Activated CD4-positive, alpha-beta T cell treated with anti-CD3 and anti-CD28 coated beads for 36 hours (primary cell): ENCODE data around the gene DUSP16. TPM values are rescaled to one million over a fixed set of nuclear protein-coding genes. Genes with fewer than 3 reads are reported as not detected.
A peak's percentile ranks its signal among the peaks of the same experiment; 100 is the strongest.
"Not testable (repeated sequence)": the region's sequence is repeated elsewhere in the genome, so short reads cannot be mapped to it uniquely, and the experiment has no call there.

Experiments
- ATAC-seq: fragments of 200-7000 bp; cut with Tn5 transposase; one replicate; pipeline ENCODE4 v1.10.0; 2021; ENCODE audit warnings: mild to moderate bottlenecking, moderate library complexity
- CTCF ChIA-PET: fragments of 350-600 bp; sonication (Branson Sonifier 250); formaldehyde crosslinking; loops from one replicate; lab custom pipeline; 2021; ENCODE audit warnings: antibody characterized with exemption; lab: Charles Lee
- POLR2A ChIA-PET: fragments of 350-600 bp; sonication (Branson Sonifier 250); formaldehyde crosslinking; loops from one replicate; lab custom pipeline; 2021; ENCODE audit warnings: antibody characterized with exemption, inconsistent platforms; lab: Charles Lee
- DNase-seq: peaks from one replicate; pipeline ENCODE4 v3.0.0-alpha.2; 2020
- H3K27ac Mint-ChIP-seq: one replicate; pipeline ENCODE4 v1.8.0; 2021; ENCODE audit warnings: mixed read lengths
- H3K27me3 Mint-ChIP-seq: one replicate; pipeline ENCODE4 v1.8.0; 2021; ENCODE audit warnings: mixed read lengths
- H3K36me3 Mint-ChIP-seq: one replicate; pipeline ENCODE4 v1.8.0; 2021; ENCODE audit warnings: low read depth, mixed read lengths
- H3K4me1 Mint-ChIP-seq: one replicate; pipeline ENCODE4 v1.8.0; 2021; ENCODE audit warnings: mixed read lengths
- H3K4me3 Mint-ChIP-seq: one replicate; pipeline ENCODE4 v1.8.0; 2021; ENCODE audit warnings: mild to moderate bottlenecking, moderate library complexity, mixed read lengths
- H3K9me3 Mint-ChIP-seq: one replicate; pipeline ENCODE4 v1.8.0; 2021; ENCODE audit warnings: low read depth, mixed read lengths
- intact Hi-C, 2 experiments: fragments of 100-400 bp; cut with DNase I in 1 of 2; cut with micrococcal nuclease in 1 of 2; formaldehyde crosslinking; loops; one replicate each; pipeline versions ENCODE4 v1.14.2 to v1.15.1; 2022 to 2024; cut with DNase I, micrococcal nuclease
- total RNA-seq, 2 experiments: library from RNA; stranded (reverse); gene quantifications; one replicate each; pipeline ENCODE4 v1.2.3, GENCODE V29; 2021

The DUSP16 gene
- total RNA-seq, 2 experiments from 2014 or later, result 39.3 to 40.4 TPM

DNA sequence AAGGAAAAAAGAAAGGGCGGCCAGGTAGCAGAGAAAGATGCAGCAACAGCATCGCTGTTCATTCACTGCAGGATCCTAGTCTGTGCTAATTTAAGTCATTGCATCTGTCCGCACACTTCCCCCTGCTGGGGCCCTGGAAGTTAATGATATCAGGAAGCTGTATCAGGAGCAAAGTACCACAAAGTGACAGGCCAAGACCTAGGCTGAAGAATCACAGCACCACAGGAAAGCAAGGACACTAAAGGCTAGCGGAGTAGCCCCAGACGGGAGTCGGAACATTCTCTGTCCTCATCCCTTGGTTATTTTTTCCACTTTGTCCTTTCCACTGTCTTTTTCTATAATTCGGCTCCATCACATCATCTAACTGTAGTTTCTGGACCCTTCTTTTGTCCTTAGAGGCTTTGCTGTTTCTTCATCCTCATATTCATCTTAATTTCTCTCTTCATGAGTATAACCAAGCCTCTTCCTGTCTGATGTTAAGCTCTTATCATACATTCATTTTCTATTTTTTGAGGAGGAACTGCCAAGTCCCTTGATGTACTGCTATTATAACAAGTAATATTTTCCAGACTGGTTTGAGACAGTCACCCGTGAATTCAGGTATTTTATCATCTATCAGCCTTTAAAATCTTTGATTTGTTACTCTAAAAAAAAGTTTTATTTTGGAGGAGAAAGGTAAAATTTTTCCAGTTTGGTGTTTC is 28.3 kb downstream of the DUSP16 start:
- DNase-seq, result no peak
- Mint-ChIP-seq H3K36me3 (peaks cover 18% of the 10 kb centered on the region), H3K27ac (peak overlapping the region; percentile 61), H3K4me3 (no peak overlapping the region), H3K4me1 (peaks cover 38% of the 10 kb centered on the region), H3K27me3 (no peaks in the 10 kb centered on the region), H3K9me3 (no peaks in the 10 kb centered on the region)
- ChIA-PET CTCF (interaction anchor here (0.6 to 1.2 kb wide), 6 partner anchors 10 to 176 kb away, joined by 3 to 4 read pairs (median 3); no protein-coding TSS in a partner anchor), POLR2A (no interaction called here)
- peak; percentile 76 for ATAC-seq
- intact Hi-C loops, result no loop called here

DNA sequence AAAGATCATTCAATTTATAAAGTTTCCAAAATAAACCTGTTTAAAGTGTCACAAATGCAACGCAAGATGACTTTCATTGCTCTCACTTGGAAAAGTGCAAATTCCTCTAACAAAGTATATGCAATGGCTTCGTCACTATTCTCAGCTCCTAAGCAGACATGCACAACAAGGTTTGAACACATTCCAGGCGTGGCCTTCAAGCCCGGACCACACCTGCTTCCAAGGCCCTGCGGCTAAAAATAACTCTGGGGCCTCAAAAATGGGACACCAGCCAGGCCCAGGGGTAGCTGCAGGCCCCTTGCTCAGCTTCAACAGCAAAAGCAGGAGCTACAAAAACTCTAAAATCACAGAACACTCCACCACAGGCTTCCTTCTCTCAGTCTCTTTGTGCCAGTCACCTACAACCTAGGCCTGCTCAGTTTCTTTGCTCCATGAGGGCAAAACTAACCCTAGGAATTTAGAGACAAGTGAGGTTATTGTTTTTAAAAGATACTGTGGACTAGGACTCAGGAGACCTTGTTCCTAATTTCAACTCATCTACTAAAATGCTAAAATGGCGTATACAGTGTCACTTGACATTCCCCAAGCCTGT is 29.3 kb downstream of the DUSP16 start:
- Mint-ChIP-seq H3K27me3 (no peaks in the 10 kb centered on the region), H3K27ac (peak overlapping the region; percentile 61), H3K4me1 (peaks cover 47% of the 10 kb centered on the region), H3K4me3 (no peak overlapping the region), H3K9me3 (no peaks in the 10 kb centered on the region), H3K36me3 (peaks cover 18% of the 10 kb centered on the region)
- POLR2A ChIA-PET, result interaction anchor here (0.7 kb wide), 2 partner anchors 28 to 1892 kb away, joined by 3 to 7 read pairs; no protein-coding TSS in a partner anchor
- DNase-seq (no peak), ATAC-seq (no peak)
- CTCF ChIA-PET, result interaction anchor here (0.7 to 1.3 kb wide), 3 partner anchors 12 to 157 kb away, joined by 3 to 4 read pairs (median 3); no protein-coding TSS in a partner anchor
- intact Hi-C loops, result no loop called here

DNA sequence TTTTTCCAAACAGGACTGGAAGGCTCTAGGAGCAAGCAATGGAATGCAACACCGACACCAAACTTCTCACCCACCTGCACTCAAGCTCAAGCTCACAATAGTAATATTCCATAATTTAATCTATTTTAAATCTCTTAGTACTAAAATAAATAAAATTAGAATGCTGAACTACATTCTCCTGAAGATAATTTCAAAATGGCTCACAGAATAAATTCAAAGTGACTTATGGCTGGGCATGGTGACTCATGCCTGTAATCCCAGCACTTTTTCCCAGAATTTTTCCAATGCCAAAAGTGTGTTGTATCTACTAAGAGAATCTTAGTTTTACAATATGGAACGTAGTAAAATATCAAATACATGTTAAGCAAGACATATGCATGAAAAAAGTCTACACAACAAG is 31.5 kb downstream of the DUSP16 start:
- ChIA-PET POLR2A (no interaction called here), CTCF (interaction anchor here (1.0 kb wide), 1 partner anchor 12 kb away, joined by 3 read pairs; no protein-coding TSS in a partner anchor)
- Mint-ChIP-seq H3K4me3 (no peak overlapping the region), H3K27ac (no peak overlapping the region), H3K9me3 (no peaks in the 10 kb centered on the region), H3K36me3 (peaks cover 18% of the 10 kb centered on the region), H3K4me1 (peaks cover 66% of the 10 kb centered on the region), H3K27me3 (no peaks in the 10 kb centered on the region)
- ATAC-seq (no peak), DNase-seq (no peak)
- intact Hi-C loops, result no loop called here

DNA sequence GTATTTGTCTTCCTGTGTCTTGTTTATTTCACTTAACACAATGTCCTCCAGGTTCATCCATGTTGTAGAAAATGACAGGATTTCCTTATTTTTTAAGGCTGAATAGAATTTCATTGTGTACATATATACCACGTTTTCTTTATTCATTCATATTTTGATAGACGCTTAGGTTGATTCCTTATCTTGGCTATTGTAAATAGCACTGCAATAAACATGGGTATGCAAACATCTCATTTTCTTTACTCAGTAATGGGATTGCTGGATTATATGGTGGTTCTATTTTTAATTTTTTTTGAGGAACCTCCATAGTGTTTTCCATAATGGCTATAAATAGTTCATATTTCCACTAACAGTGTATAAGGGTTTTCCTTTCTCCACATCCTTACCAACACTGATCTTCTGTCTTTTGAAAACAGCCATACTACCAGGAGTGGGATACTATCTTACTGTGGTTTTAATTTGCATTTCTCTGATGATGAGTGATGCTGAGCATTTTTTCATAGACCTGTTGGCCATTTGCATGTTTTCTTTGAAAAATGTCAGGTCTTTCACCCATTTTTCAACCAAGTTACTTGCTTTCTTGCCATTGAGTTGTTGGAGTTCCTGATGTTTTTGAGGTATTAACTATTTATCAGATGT is 32.8 kb downstream of the DUSP16 start:
- DNase-seq (no peak), ATAC-seq (no peak)
- Mint-ChIP-seq H3K4me3 (no peak overlapping the region), H3K9me3 (no peaks in the 10 kb centered on the region), H3K27me3 (no peaks in the 10 kb centered on the region), H3K4me1 (peaks cover 61% of the 10 kb centered on the region), H3K27ac (peak overlapping the region; percentile 61), H3K36me3 (peaks cover 18% of the 10 kb centered on the region)
- intact Hi-C loops, result no loop called here
- ChIA-PET CTCF (no interaction called here), POLR2A (no interaction called here)

DNA sequence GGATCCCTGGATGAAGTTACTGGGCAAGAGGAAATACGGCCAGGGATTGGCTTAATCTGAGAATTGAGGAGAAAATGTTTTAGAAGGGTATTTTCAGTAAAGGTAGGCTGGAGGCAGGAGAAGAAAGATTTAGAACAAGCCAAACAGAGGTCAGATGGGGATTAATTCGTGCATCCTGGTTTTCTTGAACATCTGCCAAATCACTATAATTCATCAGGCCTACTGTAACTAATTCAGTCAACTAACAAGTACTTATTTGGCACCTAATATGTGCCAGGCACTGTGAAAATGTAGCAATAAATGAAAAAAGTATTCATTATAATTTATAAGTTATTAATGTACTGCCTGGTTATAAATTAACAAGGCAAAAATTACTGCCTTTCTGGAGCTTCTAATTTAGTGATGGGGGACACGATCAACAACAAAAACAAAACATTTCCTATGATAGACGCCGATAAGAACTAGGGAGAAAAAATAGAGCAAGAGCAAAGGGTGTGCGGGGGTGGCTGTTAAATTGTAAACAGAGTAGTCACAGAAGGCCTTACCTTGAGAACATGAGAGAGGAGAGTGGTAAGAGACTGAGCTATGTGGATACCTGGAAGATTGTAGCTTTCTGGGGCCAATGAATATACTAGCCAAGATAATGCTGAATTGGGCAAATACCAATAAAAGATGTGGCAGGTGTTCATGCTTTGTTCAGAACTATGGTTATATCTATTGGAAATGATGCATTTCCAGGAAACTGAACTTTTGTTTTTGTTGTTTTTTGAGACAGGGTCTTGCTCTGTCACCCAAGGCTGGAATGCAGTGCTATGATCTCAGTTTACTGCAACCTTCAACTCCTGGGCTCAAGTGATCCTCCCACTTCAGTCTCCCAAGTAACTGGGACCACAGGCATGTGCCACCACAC is 34.0 kb downstream of the DUSP16 start:
- no peaks in the 10 kb centered on the region for H3K9me3 Mint-ChIP-seq
- H3K27me3 Mint-ChIP-seq, result no peaks in the 10 kb centered on the region
- DNase-seq (no peak), ATAC-seq (peak; percentile 46)
- intact Hi-C loops, result no loop called here
- H3K36me3 Mint-ChIP-seq, result peaks cover 18% of the 10 kb centered on the region
- peaks cover 48% of the 10 kb centered on the region for H3K4me1 Mint-ChIP-seq
- H3K4me3 Mint-ChIP-seq, result peak overlapping the region; percentile 4
- peak overlapping the region; percentile 88 for H3K27ac Mint-ChIP-seq
- ChIA-PET POLR2A (no interaction called here), CTCF (interaction anchor here (0.5 to 1.2 kb wide), 3 partner anchors 14 to 973 kb away, joined by 3 to 6 read pairs (median 3); no protein-coding TSS in a partner anchor)

DNA sequence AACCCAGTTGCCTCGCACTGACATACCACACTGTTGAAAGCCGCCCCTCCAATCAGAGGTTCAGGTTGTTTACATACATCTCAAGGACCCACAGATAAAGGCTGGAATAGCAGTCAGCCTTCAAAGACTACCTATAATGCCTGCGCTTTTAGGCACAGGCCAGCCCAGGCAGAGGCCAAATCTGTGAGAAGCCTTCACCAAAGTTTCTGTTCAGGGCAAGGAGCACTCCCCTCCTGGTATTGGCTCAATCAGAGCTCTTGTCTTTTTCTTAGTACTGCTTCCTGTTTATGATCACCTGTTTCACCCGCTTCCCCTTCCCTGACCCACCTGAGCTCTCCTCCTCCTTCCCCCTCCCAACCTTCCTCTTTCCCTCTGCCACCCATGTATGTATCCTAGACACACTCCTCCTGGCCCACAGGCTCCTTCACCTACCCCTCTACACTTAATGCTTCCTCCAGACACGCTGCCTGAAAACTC is 34.8 kb downstream of the DUSP16 start:
- CTCF ChIA-PET, result interaction anchor here (0.5 to 1.6 kb wide), 5 partner anchors 9 to 972 kb away, joined by 3 to 6 read pairs (median 5); no protein-coding TSS in a partner anchor
- peaks cover 18% of the 10 kb centered on the region for H3K36me3 Mint-ChIP-seq
- POLR2A ChIA-PET, result no interaction called here
- H3K4me1 Mint-ChIP-seq, result peaks cover 44% of the 10 kb centered on the region
- DNase-seq, result no peak
- H3K4me3 Mint-ChIP-seq, result no peak overlapping the region
- H3K27ac Mint-ChIP-seq, result peak overlapping the region; percentile 88
- peak; percentile 62 for ATAC-seq
- intact Hi-C loops, result no loop called here
- H3K27me3 Mint-ChIP-seq, result no peaks in the 10 kb centered on the region
- no peaks in the 10 kb centered on the region for H3K9me3 Mint-ChIP-seq

DNA sequence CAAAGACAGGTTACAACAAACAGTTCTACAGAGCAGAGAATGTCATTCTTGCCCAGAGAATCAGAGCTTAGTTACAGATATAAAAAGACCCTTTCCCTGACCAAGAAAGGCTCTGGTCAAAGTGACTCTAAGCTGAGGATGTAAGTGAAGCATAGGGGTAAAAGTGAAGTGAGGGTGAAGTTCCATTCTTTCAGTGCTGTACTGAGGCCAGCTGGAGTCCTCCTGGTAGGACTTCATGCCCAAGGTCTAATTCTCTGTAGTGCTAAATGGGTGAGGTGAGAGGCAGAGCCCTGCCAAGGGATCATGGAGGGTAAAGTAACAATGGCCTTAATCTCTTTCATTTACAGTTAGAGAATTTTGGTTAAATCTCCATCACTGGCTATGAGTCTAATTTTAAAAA is 38.5 kb downstream of the DUSP16 start:
- Mint-ChIP-seq H3K9me3 (no peaks in the 10 kb centered on the region), H3K27me3 (no peaks in the 10 kb centered on the region), H3K27ac (no peak overlapping the region), H3K4me3 (no peak overlapping the region), H3K4me1 (peaks cover 37% of the 10 kb centered on the region), H3K36me3 (peaks cover 14% of the 10 kb centered on the region)
- ChIA-PET CTCF (interaction anchor here (0.6 to 1.4 kb wide), 5 partner anchors 11 to 446 kb away, joined by 3 to 4 read pairs (median 3); no protein-coding TSS in a partner anchor), POLR2A (no interaction called here)
- no peak for DNase-seq
- intact Hi-C loops, result no loop called here
- ATAC-seq, result no peak

DNA sequence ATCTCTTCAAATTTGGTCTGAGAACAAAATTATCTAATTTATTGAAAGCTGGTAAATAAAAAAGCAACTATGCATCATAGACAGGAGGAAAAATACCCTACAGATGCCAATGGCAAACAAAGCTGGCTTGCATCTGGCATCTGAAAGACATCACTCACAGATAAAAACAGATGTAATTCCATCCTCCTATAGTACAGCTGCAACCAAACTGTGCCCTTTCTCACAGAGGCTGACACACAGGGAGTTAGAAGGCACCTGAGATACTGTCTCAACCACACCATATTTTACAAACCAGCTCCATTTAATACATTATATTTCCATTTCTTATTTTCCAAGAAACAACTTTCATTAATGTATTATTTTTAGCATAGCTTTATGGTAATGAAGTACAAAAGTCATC is 39.4 kb downstream of the DUSP16 start:
- intact Hi-C loops, result no loop called here
- H3K4me3 Mint-ChIP-seq, result no peak overlapping the region
- ATAC-seq (no peak), DNase-seq (no peak)
- POLR2A ChIA-PET, result no interaction called here
- peaks cover 20% of the 10 kb centered on the region for H3K36me3 Mint-ChIP-seq
- H3K4me1 Mint-ChIP-seq, result peaks cover 28% of the 10 kb centered on the region
- CTCF ChIA-PET, result interaction anchor here (0.8 to 1.4 kb wide), 5 partner anchors 9 to 132 kb away, joined by 3 to 4 read pairs (median 4); no protein-coding TSS in a partner anchor
- H3K27me3 Mint-ChIP-seq, result no peaks in the 10 kb centered on the region
- no peaks in the 10 kb centered on the region for H3K9me3 Mint-ChIP-seq
- H3K27ac Mint-ChIP-seq, result no peak overlapping the region

DNA sequence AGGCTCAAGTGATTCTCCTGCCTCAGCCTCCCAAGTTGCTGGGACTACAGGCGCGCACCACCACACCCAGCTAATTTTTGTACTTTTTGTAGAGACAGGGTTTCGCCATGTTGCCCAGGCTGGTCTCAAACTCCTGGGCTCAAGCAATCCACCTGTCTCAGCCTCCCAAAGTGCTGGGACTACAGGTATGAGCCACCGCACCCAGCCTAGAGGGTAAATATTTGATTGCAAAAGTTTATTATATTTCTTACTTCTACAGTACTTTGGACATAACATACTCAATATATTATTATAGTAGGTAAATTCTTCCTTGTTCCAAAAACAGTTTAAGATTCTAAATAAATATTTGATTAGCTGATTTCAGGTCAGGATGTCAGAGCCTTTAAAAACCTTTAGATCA is 40.0 kb downstream of the DUSP16 start:
- peaks cover 25% of the 10 kb centered on the region for H3K36me3 Mint-ChIP-seq
- H3K4me3 Mint-ChIP-seq, DNase-seq, ATAC-seq, H3K27me3 Mint-ChIP-seq, H3K9me3 Mint-ChIP-seq, intact Hi-C loops, H3K27ac Mint-ChIP-seq, POLR2A ChIA-PET: not testable (repeated sequence)
- CTCF ChIA-PET, result interaction anchor here (0.8 to 1.4 kb wide), 5 partner anchors 9 to 133 kb away, joined by 3 to 6 read pairs (median 4); no protein-coding TSS in a partner anchor
- H3K4me1 Mint-ChIP-seq, result peaks cover 22% of the 10 kb centered on the region

DNA sequence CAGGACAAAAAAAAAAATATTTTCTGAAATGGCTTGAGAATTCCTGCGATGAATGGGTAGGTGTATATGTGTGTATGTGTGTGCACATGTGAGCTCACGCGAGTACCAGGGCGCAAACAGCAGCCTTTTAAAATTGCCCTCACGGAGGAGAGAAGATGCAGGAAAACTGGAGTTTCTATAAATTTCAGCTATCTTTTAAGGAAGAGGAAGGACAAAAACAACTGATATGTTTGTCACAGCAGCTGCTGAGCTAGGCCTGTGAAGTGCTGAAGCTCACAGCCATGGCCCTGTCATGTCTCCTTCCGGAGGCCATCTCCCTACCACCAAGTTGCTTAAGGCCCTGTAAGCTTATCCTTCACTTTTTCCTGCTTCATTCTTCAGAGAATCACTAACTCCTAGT is 40.8 kb downstream of the DUSP16 start:
- POLR2A ChIA-PET, result no interaction called here
- no peak overlapping the region for H3K4me3 Mint-ChIP-seq
- H3K27me3 Mint-ChIP-seq, result no peaks in the 10 kb centered on the region
- ATAC-seq (no peak), DNase-seq (no peak)
- H3K36me3 Mint-ChIP-seq, result peaks cover 32% of the 10 kb centered on the region
- no peaks in the 10 kb centered on the region for H3K9me3 Mint-ChIP-seq
- CTCF ChIA-PET, result interaction anchor here (0.7 to 1.0 kb wide), 3 partner anchors 11 to 118 kb away, joined by 3 to 6 read pairs (median 3); no protein-coding TSS in a partner anchor
- H3K27ac Mint-ChIP-seq, result no peak overlapping the region
- peaks cover 20% of the 10 kb centered on the region for H3K4me1 Mint-ChIP-seq
- intact Hi-C loops, result no loop called here
